Measurements from ENCODE around the gene SYNE4. TPM values are rescaled to one million over a fixed set of nuclear protein-coding genes. Genes with fewer than 3 reads are reported as not detected.

The SYNE4 gene
- total RNA-seq, 1 donor from 2014 or later: 8.1 TPM

GRCh38 chr19:36027696-36028095 is 19.1 kb upstream of the SYNE4 start:
- no peaks in the 10 kb centered on the region for H3K9me3 ChIP-seq
- H3K4me1 ChIP-seq: no peaks in the 10 kb centered on the region
- ATAC-seq (no peak), DNase-seq (no peak)
- TF ChIP-seq, protein P1, sequence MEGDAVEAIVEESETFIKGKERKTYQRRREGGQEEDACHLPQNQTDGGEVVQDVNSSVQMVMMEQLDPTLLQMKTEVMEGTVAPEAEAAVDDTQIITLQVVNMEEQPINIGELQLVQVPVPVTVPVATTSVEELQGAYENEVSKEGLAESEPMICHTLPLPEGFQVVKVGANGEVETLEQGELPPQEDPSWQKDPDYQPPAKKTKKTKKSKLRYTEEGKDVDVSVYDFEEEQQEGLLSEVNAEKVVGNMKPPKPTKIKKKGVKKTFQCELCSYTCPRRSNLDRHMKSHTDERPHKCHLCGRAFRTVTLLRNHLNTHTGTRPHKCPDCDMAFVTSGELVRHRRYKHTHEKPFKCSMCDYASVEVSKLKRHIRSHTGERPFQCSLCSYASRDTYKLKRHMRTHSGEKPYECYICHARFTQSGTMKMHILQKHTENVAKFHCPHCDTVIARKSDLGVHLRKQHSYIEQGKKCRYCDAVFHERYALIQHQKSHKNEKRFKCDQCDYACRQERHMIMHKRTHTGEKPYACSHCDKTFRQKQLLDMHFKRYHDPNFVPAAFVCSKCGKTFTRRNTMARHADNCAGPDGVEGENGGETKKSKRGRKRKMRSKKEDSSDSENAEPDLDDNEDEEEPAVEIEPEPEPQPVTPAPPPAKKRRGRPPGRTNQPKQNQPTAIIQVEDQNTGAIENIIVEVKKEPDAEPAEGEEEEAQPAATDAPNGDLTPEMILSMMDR (IDR thresholded peaks at IDR 0.05): no peak
- no peaks in the 10 kb centered on the region for H3K36me3 ChIP-seq
- H3K27ac ChIP-seq: no peak overlapping the region
- intact Hi-C loops (cut with DNase I): no loop called here
- no peak overlapping the region for H3K4me3 ChIP-seq
- no peaks in the 10 kb centered on the region for H3K27me3 ChIP-seq

DNA sequence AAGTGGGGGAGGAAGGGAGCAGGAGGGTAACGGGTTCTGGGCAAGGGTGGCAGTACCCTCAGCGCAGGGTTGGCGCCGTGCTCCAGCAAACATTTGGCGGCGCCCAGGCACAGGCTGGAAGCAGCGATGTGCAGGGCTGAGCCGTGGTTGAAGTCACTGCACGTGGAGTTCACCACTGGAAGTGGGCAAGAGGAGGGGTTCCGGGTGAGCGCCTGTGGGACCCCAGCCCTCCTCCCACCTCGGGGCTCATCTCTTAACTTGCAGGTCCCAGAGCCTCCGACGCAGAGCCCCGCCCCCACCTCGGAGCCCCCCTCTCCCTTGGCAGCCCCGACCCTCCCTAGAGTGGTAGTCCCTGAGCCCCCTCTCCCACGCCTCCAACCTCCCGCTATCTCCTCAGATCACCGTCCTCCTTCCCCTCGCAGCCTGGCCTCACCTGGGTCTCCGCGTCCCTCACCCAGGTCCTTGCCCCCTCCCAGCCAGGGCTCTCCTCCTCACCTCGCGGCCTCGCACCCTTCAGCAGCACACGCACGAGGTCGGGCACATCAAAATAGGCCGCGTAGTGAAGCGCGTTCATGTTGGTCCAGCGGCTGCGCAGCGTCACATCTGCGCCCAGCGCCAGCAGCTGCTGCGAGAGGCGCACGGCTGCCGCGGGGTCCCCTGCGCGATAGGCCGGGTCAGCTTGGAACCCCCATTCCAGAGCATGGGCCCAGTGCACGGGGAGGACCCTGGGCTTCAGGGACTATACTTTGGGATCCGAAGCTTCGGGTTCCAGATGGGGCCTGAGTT is 17.7 kb upstream of the SYNE4 start:
- no peak for DNase-seq

DNA sequence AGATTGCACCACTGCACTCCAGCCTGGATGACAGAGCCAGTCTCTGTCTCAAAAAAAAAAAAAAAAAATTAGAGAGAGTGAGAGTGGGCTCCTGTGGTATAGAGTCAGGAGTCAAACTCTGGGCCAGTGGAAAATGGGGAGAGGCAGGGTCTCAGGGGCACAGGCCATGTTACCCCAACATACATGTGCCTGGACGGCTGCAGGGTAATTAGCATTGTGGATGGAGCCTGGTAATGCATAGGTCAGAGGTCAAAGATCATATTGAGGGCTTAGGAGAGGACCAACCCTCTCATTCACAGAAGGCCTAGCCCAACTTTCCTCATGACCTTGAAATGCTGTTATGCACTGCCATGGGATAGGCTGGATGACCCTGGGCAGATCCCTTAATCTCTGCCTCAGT is 16.9 kb upstream of the SYNE4 start:
- no peak for ATAC-seq
- Histone ChIP-seq H3K36me3 (peaks cover 5% of the 10 kb centered on the region), H3K27me3 (no peaks in the 10 kb centered on the region), H3K4me3 (no peak overlapping the region), H3K27ac (no peak overlapping the region), H3K4me1 (no peaks in the 10 kb centered on the region), H3K9me3 (no peaks in the 10 kb centered on the region)
- intact Hi-C loops (cut with DNase I): no loop called here
- TF ChIP-seq, protein P1 (IDR thresholded peaks at IDR 0.05): no peak
- DNase-seq: no peak

More for the DNA sequence above, 17.7 kb upstream of the SYNE4 start:
- Histone ChIP-seq H3K9me3 (no peaks in the 10 kb centered on the region), H3K27me3 (no peaks in the 10 kb centered on the region), H3K4me1 (no peaks in the 10 kb centered on the region), H3K27ac (no peak overlapping the region), H3K4me3 (no peak overlapping the region), H3K36me3 (peaks cover 5% of the 10 kb centered on the region)
- TF ChIP-seq, protein P1 (IDR thresholded peaks at IDR 0.05): no peak
- intact Hi-C loops (cut with DNase I): no loop called here
- no peak for ATAC-seq

DNA sequence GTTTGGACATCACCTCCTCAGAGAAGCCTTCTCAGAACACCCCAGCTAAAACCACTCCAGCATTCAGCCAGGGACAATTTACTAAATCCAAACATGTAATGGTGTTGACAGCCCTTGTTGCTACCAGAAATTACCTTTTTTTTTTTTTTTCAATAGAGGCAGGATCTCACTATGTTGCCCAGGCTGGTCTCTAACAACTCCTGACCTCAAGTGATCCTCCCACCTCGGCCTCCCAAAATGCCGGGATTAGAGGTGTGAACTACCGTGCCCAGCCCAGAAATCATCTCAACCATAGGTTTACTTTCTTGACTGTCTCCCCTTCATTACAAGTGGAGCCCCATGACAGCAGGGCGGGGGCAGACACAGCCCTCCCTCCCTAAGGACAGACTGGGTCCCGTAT is 14.8 kb upstream of the SYNE4 start:
- peaks cover 5% of the 10 kb centered on the region for H3K36me3 ChIP-seq

DNA sequence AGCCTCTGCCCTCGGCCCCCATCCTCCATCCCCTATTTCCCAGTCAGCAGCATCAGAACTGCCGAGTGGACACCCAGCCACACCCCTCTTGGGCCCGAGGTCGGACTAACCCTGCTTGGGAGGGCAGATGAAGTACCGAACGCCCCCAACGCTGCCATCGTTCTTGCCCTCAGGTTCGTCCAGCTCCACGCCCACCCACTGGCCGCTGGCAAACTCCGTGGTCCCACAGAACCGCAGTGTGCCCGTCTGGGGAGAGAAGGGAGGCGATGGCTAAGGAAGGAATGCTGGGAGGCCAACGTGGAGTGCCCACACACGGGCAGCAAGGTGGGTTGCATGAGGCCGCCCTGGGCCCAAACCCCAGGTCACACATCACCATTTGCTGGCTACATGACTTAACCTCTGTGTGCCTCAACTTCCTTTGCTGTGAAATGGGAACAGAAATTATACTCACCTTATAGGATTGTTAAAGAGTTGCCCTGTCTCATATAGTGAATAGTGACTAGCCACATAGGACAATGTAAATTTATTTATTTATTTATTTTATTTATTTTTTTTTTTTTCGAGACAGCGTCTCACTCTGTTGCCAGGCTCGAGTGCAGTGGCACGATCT is 10.6 kb upstream of the SYNE4 start:
- TF ChIP-seq, protein P1 (IDR thresholded peaks at IDR 0.05): no peak
- H3K27ac ChIP-seq: no peak overlapping the region
- no peak for ATAC-seq

More for the DNA sequence above, 14.8 kb upstream of the SYNE4 start:
- Histone ChIP-seq H3K27me3 (no peaks in the 10 kb centered on the region), H3K9me3 (no peaks in the 10 kb centered on the region), H3K27ac (no peak overlapping the region), H3K4me1 (no peaks in the 10 kb centered on the region), H3K4me3 (no peak overlapping the region)
- intact Hi-C loops (cut with DNase I): no loop called here
- ATAC-seq (no peak), DNase-seq (no peak)
- TF ChIP-seq, protein P1 (IDR thresholded peaks at IDR 0.05): no peak

More for the DNA sequence above, 10.6 kb upstream of the SYNE4 start:
- intact Hi-C loops (cut with DNase I): no loop called here
- Histone ChIP-seq H3K4me3 (no peak overlapping the region), H3K9me3 (no peaks in the 10 kb centered on the region), H3K27me3 (no peaks in the 10 kb centered on the region), H3K4me1 (peaks cover 6% of the 10 kb centered on the region), H3K36me3 (peaks cover 5% of the 10 kb centered on the region)
- no peak for DNase-seq
